B cell (primary cell): ENCODE data around the gene SRGAP1.

Source experiments
- CTCF ChIP-seq: fragments of 200-600 bp; IDR thresholded peaks from one replicate; pipeline ENCODE4 v1.8.0; 2022; ENCODE audit warnings: antibody characterized with exemption, mild to moderate bottlenecking
- EZH2 ChIP-seq: IDR thresholded peaks from 2 replicates; pipeline ENCODE4 v1.6.1; 2012; ENCODE audit warnings: borderline replicate concordance, low read depth, mild to moderate bottlenecking, moderate library complexity, low read length; ENCODE audit not compliant: insufficient read depth, poor library complexity, severe bottlenecking

GRCh38 chr12:64064240-64064639 lies 219.7 kb downstream of the SRGAP1 start:
- TF ChIP-seq CTCF (no peak), EZH2 (no peak)
